ENCODE measurements around the gene TUBB6. TPM values are rescaled to one million over a fixed set of nuclear protein-coding genes. Genes with fewer than 3 reads are reported as not detected.

Gene TUBB6
- total and polyA plus RNA-seq, 2 donors (not counting 3 experiments of a cell fraction or from before 2014, with no cell fraction given) = 440 to 747 TPM

- Histone ChIP-seq H3K27me3 (ENCODE audit: control insufficient read depth in 2 of 2, insufficient read depth in 2 of 2, low read length in 2 of 2) (no peaks in the 10 kb centered on the region), H3K4me3 (replicated peaks in 1 of 3; ENCODE audit: insufficient read depth in 1 of 3, low read depth in 1 of 3, low read length in 3 of 3) (no peak overlapping the region), H3K9me3 (replicated peaks; ENCODE audit: control insufficient read depth, insufficient read depth, low read length) (no peaks in the 10 kb centered on the region), H3K27ac (ENCODE audit: insufficient read depth, low read depth, low read length) (no peak overlapping the region), H2AFZ (ENCODE audit: low read depth, low read length) (no peak overlapping the region), H3K36me3 (ENCODE audit: control insufficient read depth in 2 of 2, extremely low read depth in 1 of 2, insufficient read depth in 2 of 2, low read length in 2 of 2) (peaks cover 9 to 21% of the 10 kb centered on the region in 2 experiments), H3K4me2 (ENCODE audit: insufficient read depth, low read length) (no peak overlapping the region), H3K9ac (replicated peaks; ENCODE audit: extremely low read depth, insufficient read depth, low read length) (no peak overlapping the region), H3K79me2 (ENCODE audit: control insufficient read depth, insufficient read depth, low read length) (peaks cover 2% of the 10 kb centered on the region), H3K4me1 (ENCODE audit: control insufficient read depth, extremely low read depth, insufficient read depth, low read length) (no peaks in the 10 kb centered on the region), H3K9me1 (replicated peaks; ENCODE audit: control insufficient read depth, extremely low read depth, insufficient read depth, low read length) (no peaks in the 10 kb centered on the region), H4K20me1 (replicated peaks; ENCODE audit: control insufficient read depth, extremely low read depth, insufficient read depth, low read length) (peaks cover 5% of the 10 kb centered on the region)
- dilution Hi-C loops (cut with MboI; ENCODE audit: extremely low pct_ligation_motif_present, low sequenced_read_pairs) = no loop called here
- FAIRE-seq (no peak), DNase-seq (ENCODE audit: low read depth, low spot score) (no peak)
- ChIA-PET POLR2A (no interaction called here), CTCF (interaction anchor here (0.8 to 0.9 kb wide), 2 partner anchors 10 to 59 kb away, joined by 3 read pairs; no protein-coding TSS in a partner anchor)
- TF ChIP-seq FOS (IDR thresholded peaks at IDR 0.05; ENCODE audit: borderline replicate concordance, insufficient read depth, low read length) = no peak
- TF ChIP-seq JUN (IDR thresholded peaks at IDR 0.05; ENCODE audit: borderline replicate concordance, insufficient read depth, insufficient read length, low read depth) = no peak
- TF ChIP-seq GATA2 (IDR thresholded peaks at IDR 0.05; ENCODE audit: insufficient read depth, insufficient read length, low read depth, low read length) = no peak
- TF ChIP-seq POLR2A (IDR thresholded peaks at IDR 0.05; ENCODE audit: low read depth, low read length) = no peak
- intact Hi-C loops (cut with micrococcal nuclease) = no loop called here
- BruUV-seq (replicated peaks) = no TSS peak
These were observed 22.7 kb downstream of the TUBB6 start for GRCh38 chr18:12330766-12331165.

- Histone ChIP-seq H3K4me1 (ENCODE audit: control insufficient read depth, extremely low read depth, insufficient read depth, low read length) (peaks cover 6% of the 10 kb centered on the region), H3K36me3 (ENCODE audit: control insufficient read depth in 2 of 2, extremely low read depth in 1 of 2, insufficient read depth in 2 of 2, low read length in 2 of 2) (peaks cover 0 to 13% of the 10 kb centered on the region in 2 experiments), H3K9ac (replicated peaks; ENCODE audit: extremely low read depth, insufficient read depth, low read length) (no peak overlapping the region), H3K4me2 (ENCODE audit: insufficient read depth, low read length) (no peak overlapping the region), H3K9me1 (replicated peaks; ENCODE audit: control insufficient read depth, extremely low read depth, insufficient read depth, low read length) (no peaks in the 10 kb centered on the region), H3K79me2 (ENCODE audit: control insufficient read depth, insufficient read depth, low read length) (no peaks in the 10 kb centered on the region), H3K27ac (ENCODE audit: insufficient read depth, low read depth, low read length) (no peak overlapping the region), H2AFZ (ENCODE audit: low read depth, low read length) (no peak overlapping the region), H3K27me3 (ENCODE audit: control insufficient read depth in 2 of 2, insufficient read depth in 2 of 2, low read length in 2 of 2) (no peaks in the 10 kb centered on the region), H3K9me3 (replicated peaks; ENCODE audit: control insufficient read depth, insufficient read depth, low read length) (no peaks in the 10 kb centered on the region), H4K20me1 (replicated peaks; ENCODE audit: control insufficient read depth, extremely low read depth, insufficient read depth, low read length) (no peaks in the 10 kb centered on the region), H3K4me3 (replicated peaks in 1 of 3; ENCODE audit: insufficient read depth in 1 of 3, low read depth in 1 of 3, low read length in 3 of 3) (no peak overlapping the region)
- FAIRE-seq = no peak
- TF ChIP-seq EZH2 (IDR thresholded peaks at IDR 0.05; ENCODE audit: borderline replicate concordance, low read depth, low read length, severe bottlenecking) (no peak), FOS (IDR thresholded peaks at IDR 0.05; ENCODE audit: borderline replicate concordance, insufficient read depth, low read length) (no peak)
- DNase-seq (ENCODE audit: low read depth, low spot score) = no peak
- CTCF ChIA-PET = interaction anchor here (2.1 kb wide), 1 partner anchor 62 kb away, joined by 7 read pairs; no protein-coding TSS in a partner anchor
- POLR2A ChIA-PET = no interaction called here
- dilution Hi-C loops (cut with MboI; ENCODE audit: extremely low pct_ligation_motif_present, low sequenced_read_pairs) (no loop called here), intact Hi-C loops (cut with micrococcal nuclease) (no loop called here)
- no TSS peak for BruUV-seq (replicated peaks)
These were observed 25.7 kb downstream of the TUBB6 start for GRCh38 chr18:12333506-12334290.

All from endothelial cell of umbilical vein (primary cell).